ENCODE measurements around the gene ZNF280B. TPM values are rescaled to one million over a fixed set of nuclear protein-coding genes. Genes with fewer than 3 reads are reported as not detected.

Gene ZNF280B
- total RNA-seq, 1 experiment from 2014 or later, result 8.2 TPM

GRCh38 chr22:22534604-22535415, 26.3 kb upstream of the ZNF280B start:
- no peak overlapping the region for H3K9ac ChIP-seq (ENCODE audit: extremely low read depth, insufficient read length, low read length)
- whole genome bisulfite sequencing (ENCODE audit: extremely low coverage, insufficient read length, low lambda C conversion rate), result no CpG with 5 or more reads among the region's 9 CpGs

More at GRCh38 chr22:22534604-22535415, 26.3 kb upstream of the ZNF280B start:
- Histone ChIP-seq H3K4ac (ENCODE audit: low read depth, low read length) (no peak overlapping the region), H3K27ac (ENCODE audit: insufficient read length, low read depth, low read length) (no peak overlapping the region), H4K8ac (replicated peaks; ENCODE audit: insufficient read length, low read depth, low read length) (no peak overlapping the region), H2BK20ac (ENCODE audit: low read depth, low read length, poor library complexity, severe bottlenecking) (no peak overlapping the region), H3K4me1 (ENCODE audit: insufficient read depth, low read length) (no peaks in the 10 kb centered on the region), H4K91ac (ENCODE audit: insufficient read length, low read depth, low read length) (no peak overlapping the region), H3K79me2 (ENCODE audit: insufficient read depth, low read length) (no peaks in the 10 kb centered on the region), H3K23ac (ENCODE audit: insufficient read length, low read depth, low read length) (no peak overlapping the region), H3K56ac (ENCODE audit: insufficient read length, low read depth, low read length) (no peak overlapping the region), H2AFZ (ENCODE audit: low read length) (no peak overlapping the region), H3K27me3 (ENCODE audit: insufficient read depth, low read length) (peaks cover 7% of the 10 kb centered on the region; the same call in 1 of the 2 replicates), H3K79me1 (ENCODE audit: insufficient read depth, low read depth, low read length, poor library complexity, severe bottlenecking) (no peaks in the 10 kb centered on the region), H3K14ac (ENCODE audit: insufficient read depth, low read length) (no peak overlapping the region), H2BK15ac (ENCODE audit: low read depth, low read length) (no peak overlapping the region), H4K20me1 (ENCODE audit: control insufficient read depth, insufficient read depth, insufficient read length) (no peaks in the 10 kb centered on the region), H2BK120ac (ENCODE audit: low read depth, low read length, poor library complexity, severe bottlenecking) (no peak overlapping the region), H3K4me2 (ENCODE audit: insufficient read depth, insufficient read length, low read length) (no peak overlapping the region), H2BK5ac (ENCODE audit: insufficient read length, low read length) (no peak overlapping the region), H3T11ph (ENCODE audit: low read length) (no peak overlapping the region), H4K5ac (ENCODE audit: insufficient read length, low read depth, low read length) (no peak overlapping the region), H2BK12ac (ENCODE audit: insufficient read length, low read depth, low read length) (no peak overlapping the region), H3K9me3 (ENCODE audit: control insufficient read depth, low read depth, low read length) (no peaks in the 10 kb centered on the region), H3K18ac (ENCODE audit: insufficient read length, low read depth, low read length) (no peak overlapping the region), H3K23me2 (ENCODE audit: insufficient read length, low read depth, low read length, poor library complexity, severe bottlenecking) (no peaks in the 10 kb centered on the region), H2AK5ac (ENCODE audit: insufficient read length, low read length) (no peak overlapping the region)
- H3K36me3 Mint-ChIP-seq (ENCODE audit: insufficient read depth in 1 of 3, low read depth in 3 of 3), result no peaks in the 10 kb centered on the region
- TF ChIP-seq CTCF (conservative IDR thresholded peaks at IDR 0.05), result no peak
- H3K9me3 Mint-ChIP-seq, result peaks cover 2 to 4% of the 10 kb centered on the region in 2 experiments; a peak in 2 of 5 replicates
- no peak overlapping the region for H3K27ac Mint-ChIP-seq
- H3K27me3 Mint-ChIP-seq (ENCODE audit: low read depth), result peaks cover 93% of the 10 kb centered on the region
- no peaks in the 10 kb centered on the region for H3K4me1 Mint-ChIP-seq
- no peak for DNase-seq
- H3K4me3 Mint-ChIP-seq, result no peak overlapping the region
